GM21825 (cell line): ENCODE measurements around the gene EYS.
"Not testable (repeated sequence)": the region's sequence is repeated elsewhere in the genome, so short reads cannot be mapped to it uniquely, and the experiment has no call there.

ENCODE experiments used
- ATAC-seq: cut with Tn5 transposase; IDR thresholded peaks from one replicate; pipeline ENCODE4 v1.9.1; 2021; ENCODE audit warnings: mild to moderate bottlenecking, moderate library complexity; ENCODE audit not compliant: unreplicated experiment

EYS gene

DNA sequence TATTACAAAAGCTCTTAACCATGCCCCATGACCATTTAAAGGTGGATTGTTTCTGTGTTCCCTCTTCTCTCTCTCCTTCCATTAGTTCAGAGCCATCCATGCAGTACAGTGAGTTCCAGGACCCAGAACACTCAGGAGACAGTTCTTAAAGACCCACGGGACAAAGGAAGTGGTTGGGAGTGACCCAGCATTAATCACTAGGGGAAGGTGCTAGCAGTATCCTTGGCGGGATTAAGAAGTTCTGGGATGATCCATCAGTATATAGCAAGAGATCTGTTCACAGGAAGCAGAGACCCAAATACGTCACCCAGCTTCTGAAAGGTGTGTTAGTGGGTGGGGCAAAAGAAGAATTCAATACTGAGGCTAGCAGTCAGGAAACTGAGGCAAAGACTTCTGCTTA is 1917.3 kb downstream of the EYS start:
- no peak for ATAC-seq

DNA sequence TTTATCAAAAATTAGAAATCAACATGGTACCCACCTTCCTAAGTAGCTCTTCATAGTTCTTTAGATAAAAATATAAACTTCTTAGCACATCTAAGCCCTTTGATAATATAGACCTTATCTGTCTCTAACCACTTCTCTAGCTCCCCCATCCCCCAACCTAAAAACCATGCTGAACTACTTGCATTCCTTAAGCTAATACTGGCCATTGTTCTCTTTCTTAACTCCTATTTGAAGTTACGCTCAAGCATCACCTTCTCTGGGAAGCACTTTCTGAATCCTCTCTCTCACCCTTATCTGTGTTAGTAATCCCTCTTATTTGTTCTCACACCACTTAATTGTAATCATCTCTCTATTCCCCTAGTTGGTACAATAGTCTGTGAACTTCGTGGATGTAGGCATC is 1918.5 kb downstream of the EYS start:
- no peak for ATAC-seq

DNA sequence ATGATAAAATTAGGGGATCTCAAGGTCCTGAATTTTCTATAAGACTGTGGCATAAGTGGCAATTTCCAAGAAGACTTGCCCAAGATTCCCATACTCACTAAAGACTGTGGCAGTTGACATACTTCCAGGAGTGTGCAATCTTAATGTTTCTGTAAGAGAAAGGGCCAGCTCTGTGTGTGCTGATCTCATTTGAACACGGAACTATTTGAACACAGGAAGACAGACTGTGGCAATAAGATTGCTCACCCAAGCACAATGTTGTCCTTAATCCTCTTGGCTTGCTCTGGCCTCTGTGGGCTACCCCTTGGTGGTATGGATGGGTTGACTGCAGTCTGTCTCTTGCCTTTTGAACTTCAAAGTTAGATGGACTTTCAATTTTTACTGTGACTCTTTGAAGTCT is 1920.0 kb downstream of the EYS start:
- no peak for ATAC-seq

DNA sequence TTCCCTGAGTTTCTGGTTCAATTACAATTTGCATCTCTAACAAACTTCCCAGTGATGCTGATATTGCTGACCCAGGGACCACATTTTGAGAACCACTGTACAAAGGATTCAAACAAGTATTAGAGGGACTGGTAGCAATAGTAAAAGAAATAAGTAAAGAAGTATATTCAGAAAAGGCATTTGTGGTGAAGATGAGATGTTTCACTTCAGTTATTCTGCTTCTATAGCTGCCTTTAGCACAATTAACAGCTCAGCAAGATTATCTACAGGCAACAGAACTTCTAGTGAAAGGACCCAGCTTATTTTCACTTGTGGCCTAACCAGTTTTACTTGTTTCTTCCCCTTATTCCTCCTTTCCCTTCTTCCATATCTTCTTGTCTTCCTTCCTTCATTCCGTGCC is 1922.0 kb downstream of the EYS start:
- no peak for ATAC-seq

DNA sequence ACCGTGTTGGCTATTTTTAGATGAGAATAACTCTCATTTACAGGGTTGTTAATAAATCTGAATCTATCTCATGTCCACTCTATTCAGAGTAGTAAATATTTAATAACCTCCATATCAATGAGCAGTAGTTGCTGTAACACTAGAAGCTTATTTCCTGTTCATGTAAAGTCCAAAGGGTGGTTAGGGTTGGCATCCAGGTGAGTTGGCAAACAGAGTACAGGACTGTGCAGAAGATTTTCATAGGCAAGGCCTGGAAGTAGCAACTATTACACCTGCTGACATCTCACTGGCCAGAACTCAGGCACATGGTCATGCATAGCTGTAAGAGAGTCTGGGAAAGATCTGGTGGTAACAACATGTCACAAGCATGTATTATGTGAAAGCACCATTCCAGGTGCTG is 1923.9 kb downstream of the EYS start:
- ATAC-seq, result no peak

DNA sequence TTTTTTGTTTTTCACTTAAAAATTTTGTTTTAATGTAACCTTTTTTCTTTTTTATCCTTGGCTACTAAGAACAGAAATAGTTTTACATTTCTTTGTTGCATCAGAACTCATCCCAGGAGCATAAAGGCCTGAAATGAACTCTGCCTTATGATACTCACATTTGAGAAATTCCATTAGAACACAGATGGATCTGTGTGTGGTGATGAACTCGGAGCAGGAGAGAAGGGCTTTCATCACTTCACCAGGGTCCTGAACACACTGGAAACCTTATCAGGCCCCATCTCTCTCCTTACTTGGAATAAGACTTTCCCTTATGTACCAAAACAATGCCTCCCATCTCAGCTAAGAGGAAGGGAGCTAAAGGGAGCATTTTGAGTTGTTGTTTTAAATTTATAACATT is 1932.1 kb downstream of the EYS start:
- no peak for ATAC-seq

DNA sequence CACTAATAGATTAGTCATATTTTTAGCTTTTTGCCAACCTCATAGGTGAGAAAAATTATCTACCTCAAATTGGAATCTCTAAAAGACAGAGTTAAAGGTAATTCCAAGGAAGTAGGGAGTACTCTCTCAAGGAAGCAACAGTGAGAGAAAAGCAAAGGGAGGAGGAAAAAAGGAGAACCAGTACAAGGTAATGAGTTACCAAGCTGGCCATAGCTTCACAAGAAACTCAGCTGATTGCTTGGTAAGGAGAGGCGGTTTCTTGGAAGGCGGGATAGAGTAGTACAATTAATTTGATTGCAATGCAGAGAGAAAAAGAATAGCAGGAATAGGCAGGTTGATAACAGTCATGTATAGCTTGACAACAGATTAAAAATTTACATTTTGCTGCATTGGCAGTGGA is 1933.8 kb downstream of the EYS start:
- ATAC-seq, result no peak

GRCh38 chr6:63765828-63766227 is 1941.2 kb downstream of the EYS start:
- ATAC-seq, result no peak

DNA sequence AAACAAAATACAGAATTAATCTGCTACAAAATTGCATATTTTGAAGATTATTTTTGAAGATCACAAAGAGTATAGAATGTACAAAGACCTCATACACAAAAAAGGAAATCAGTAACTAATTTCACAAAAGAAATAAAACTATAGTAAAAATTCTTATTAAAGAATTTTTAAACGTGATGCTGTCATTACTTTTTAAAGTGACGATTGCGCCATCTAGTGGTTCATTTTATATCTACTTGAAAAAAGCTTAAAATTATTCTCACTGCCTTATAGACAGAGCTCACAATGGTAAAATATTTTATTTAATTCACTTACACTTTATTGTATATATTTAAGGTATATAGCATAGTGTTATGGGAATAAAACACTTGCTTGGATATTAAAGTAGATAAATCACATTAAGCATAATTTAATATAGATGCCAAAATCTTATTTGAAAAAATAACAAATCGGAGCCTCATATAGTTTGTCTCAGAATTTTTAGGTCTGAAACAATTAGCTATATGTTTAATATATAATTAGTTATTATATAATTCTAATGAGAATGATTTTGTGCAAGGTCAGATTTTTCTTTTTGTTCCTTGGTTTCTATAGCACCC is 1942.6 kb downstream of the EYS start:
- no peak for ATAC-seq

DNA sequence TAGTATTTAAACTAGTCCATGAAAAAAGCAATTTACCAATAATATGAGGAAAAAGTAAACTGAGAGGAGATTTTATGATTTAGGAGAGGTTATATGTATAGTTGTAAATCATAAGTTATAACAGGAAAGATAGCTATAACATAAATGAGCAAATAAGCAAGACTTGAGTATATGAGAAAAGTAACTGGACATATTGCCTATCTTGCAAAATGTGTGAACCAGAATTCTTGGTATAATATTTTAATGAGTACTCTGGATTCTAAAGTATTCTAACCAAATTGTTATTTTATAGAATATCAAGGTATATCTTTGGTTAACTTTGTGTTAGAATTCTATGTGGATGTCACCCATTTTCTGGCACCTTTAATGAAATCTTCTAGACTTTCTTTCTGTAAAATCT is 1946.8 kb downstream of the EYS start:
- no peak for ATAC-seq

GRCh38 chr6:63759605-63760105 is 1947.4 kb downstream of the EYS start:
- ATAC-seq, result no peak

- no peak for ATAC-seq
Observed at GRCh38 chr6:63757826-63758225, 1949.2 kb downstream of the EYS start.

DNA sequence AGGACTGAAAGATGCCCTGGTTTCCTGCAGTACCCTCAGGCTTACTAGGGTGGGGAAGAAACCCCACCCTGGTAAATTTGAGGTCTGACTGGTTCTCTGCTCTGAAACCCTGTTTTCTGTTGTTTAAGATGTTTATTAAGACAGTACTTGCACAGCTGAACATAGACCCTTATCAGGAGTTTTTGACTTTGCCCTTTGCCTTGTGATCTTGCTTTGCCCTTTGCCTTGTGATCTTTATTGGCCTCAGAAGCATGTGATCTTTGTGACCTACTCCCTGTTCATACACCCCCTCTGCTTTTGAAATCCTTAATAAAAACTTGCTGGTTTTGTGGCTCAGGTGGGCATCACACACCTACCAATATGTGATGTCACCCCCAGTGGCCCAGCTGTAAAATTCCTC is 1949.8 kb downstream of the EYS start:
- ATAC-seq, result not testable (repeated sequence)

DNA sequence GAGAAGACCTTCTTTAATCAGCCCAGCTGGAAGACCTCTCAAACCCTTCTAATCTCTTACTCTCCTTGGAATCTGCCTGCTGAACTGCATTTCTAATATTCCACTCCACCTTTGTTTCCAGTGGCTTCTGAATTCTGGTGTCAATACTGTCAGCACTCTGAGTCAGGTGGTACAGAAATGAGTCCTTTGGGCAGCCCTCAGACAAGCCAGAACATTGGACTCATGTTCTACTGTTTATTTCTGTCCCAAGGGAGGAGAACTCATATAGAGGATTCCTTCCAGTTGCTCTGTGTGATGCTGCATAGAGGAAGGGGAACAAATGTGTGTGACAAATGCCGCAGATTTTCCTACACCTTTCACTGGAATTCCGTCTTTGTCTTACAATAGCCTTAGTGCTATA is 1956.6 kb downstream of the EYS start:
- ATAC-seq, result no peak

DNA sequence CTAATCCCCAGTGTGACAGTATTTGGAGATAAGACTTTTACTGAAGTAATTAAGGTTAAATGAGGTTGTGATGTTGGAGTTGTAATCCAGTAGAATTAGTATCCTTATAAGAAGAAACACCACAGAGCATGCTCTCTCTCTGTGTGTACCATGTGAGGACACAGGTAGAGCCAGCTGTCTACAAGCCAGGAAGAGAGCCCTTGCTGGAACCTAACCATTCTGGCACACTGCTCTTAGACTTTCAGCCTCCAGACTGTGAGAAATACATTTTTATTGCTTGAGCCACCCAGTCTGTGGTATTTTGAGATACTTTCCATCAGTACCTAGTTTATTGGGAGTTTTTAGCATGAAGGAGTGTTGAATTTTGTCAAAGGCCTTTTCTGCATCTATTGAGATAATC is 1961.2 kb downstream of the EYS start:
- ATAC-seq, result no peak

DNA sequence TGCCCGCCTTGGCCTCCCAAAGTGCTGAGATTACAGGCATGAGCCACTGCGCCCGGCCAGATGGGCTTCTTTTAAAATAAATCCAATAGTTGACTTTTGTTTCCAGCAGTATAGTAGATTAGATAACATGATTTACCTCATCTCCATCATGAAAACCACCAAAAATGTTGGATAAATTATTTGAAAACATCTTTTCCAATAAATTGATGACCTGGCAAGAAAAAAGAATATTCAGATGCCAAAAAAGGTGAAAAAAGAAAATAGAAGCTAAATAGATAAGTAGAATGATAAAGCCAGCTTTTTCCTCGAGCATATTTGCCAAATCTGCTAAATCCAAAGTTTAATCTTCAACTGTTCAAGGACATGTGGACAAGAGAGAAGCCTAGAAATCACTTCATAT is 1962.2 kb downstream of the EYS start:
- no peak for ATAC-seq

GRCh38 chr6:63743691-63744090 is 1963.3 kb downstream of the EYS start:
- no peak for ATAC-seq

DNA sequence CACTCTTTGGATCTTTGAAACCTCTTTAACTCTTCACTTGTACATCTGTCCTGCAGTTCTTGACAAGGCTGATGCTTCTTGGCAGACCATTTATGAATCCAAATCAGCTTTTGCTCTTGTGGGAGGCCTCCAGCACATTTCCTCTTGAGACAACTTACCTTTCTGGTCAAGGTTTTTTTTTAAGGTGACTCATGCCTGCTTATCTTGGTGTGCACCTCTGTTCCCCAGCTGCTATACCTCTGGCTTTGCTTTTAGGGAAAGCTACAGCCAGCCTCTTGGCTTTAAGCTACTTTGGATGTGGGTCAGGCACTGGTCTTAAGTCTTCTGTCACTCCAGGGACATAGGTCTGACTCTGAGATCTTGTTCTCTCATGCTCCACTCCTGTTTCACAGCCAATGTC is 1965.0 kb downstream of the EYS start:
- no peak for ATAC-seq

GRCh38 chr6:63740709-63741108 is 1966.3 kb downstream of the EYS start:
- no peak for ATAC-seq

DNA sequence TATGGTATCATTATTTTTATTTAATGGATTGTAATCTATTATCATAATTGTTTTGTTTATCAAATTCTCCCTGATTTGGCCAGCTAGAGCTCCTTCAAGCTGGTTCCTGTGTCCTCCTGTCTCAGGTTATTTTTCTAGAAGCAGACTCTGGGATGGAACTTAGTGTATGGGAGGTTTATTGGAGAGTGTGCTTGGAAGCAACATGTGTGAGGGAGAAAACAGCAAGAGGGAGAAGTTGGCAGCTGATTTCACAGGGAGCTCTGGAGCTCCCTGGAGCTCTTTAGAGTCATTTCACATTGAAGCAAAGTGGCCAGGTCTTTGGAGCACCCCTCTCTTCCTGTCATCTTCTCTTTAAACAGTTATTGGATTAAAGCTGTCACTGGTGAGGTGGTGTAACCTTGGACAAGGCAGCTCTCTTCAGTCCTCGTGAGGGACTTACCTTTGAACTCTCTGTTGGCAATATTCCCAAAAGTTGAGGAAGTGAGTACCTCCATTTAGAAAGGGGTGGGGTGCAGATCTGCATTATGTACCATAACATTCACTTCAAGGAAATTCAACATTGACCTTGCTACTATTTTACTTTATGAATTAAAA is 1967.8 kb downstream of the EYS start:
- no peak for ATAC-seq

DNA sequence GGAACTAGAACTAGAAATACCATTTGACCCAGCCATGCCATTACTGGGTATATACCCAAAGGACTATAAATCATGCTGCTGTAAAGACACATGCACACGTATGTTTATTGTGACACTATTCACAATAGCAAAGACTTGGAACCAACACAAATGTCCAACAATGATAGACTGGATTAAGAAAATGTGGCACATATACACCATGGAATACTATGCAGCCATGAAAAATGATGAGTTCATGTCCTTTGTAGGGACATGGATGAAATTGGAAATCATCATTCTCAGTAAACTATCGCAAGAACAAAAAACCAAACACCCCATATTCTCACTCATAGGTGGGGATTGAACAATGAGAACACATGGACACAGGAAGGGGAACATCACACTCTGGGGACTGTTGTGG is 1968.8 kb downstream of the EYS start:
- ATAC-seq, result not testable (repeated sequence)

GRCh38 chr6:63734923-63735322 is 1972.1 kb downstream of the EYS start:
- no peak for ATAC-seq

- no peak for ATAC-seq
Observed at GRCh38 chr6:63732336-63732735, 1974.7 kb downstream of the EYS start.
